ENCODE data around the gene IFFO2. TPM values are rescaled to one million over a fixed set of nuclear protein-coding genes. Genes with fewer than 3 reads are reported as not detected.

IFFO2 gene
- total RNA-seq, 4 donors from 2014 or later: 5.0 to 145 (median 13.6) TPM

DNA sequence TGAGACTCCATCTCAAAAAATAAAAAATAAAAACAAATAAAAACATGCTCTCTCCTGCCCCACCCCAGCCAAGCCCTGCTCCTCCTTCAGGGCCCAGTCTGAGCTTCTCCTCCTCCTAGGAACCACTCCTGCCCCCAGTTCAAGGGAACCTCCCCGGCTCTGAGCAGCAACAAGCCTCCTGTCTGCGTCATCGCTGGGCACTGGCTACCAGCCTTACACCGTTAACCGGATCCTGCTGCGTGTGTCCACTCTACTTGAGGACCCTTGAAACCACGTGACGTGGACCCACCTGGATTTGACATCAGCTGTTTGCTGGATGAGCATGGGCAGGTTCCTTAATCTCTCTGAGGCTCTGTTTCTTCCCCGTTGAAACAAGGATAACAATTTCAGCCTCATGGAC, 95.4 kb downstream of the IFFO2 start:
- WGBS, 2 donors (ENCODE audit: low coverage in 1 of 2): 58 to 80% methylated on average over 6 to 9 of the region's 9 CpGs
- no peak for TF ChIP-seq EP300 (IDR thresholded peaks at IDR 0.05; ENCODE audit: low read depth)

DNA sequence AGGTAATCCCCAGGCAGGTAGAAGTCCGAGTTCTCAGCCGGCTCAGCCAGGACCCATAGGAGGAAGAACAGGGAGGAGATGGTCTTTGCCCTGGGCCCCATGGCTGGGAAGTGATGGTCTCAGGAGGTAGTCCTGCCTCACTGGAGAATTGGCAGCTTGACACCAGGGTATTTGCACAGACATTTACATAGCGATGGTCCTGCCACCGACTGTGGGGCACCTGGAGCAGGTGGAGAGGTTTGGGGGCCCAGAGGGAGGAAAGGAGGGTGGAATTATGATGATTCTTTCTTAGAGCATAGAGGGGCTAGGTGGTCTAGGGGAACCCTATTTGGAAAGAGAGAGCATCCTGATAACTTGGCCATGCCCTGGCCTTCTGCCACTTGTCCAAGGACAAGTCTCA, 96.9 kb downstream of the IFFO2 start, which contains the start of gene TAS1R2:
TAS1R2 (minus strand) TSS at position 101 of the 400 bp plus-strand sequence; CDS start at position 101, 0 bp downstream.
- Histone ChIP-seq H3K4me3 (no peak within 1 kb of the TSS), H3K36me3 (no peaks in the 10 kb centered on the region), H3K27me3 (no peaks in the 10 kb centered on the region), H3K4me1 (no peaks in the 10 kb centered on the region), H3K27ac (no peak within 1 kb of the TSS), H3K9me3 (no peaks in the 10 kb centered on the region)
- WGBS, 2 donors (ENCODE audit: low coverage in 1 of 2): 60% methylated on average over 4 of the region's 4 CpGs; no CpG with 5 or more reads in 1 of the 2 donors
- no peak for DNase-seq
- intact Hi-C loops (cut with DNase I; ENCODE audit: low total_unique reads): no loop called here
- in situ Hi-C loops (cut with MboI; ENCODE audit: low pct_ligation_motif_present in 1 of 4, low pct_unique_long_range_greater_than_20kb in 1 of 4, low sequenced_read_pairs in 3 of 4): no loop called here
- TF ChIP-seq POLR2AphosphoS5 (IDR thresholded peaks at IDR 0.05): no peak

More for the DNA sequence above, 95.4 kb downstream of the IFFO2 start:
- intact Hi-C loops (cut with DNase I; ENCODE audit: low total_unique reads) (no loop called here), in situ Hi-C loops (cut with MboI; ENCODE audit: low pct_ligation_motif_present in 1 of 4, low pct_unique_long_range_greater_than_20kb in 1 of 4, low sequenced_read_pairs in 3 of 4) (no loop called here)
- Histone ChIP-seq H3K27me3 (no peaks in the 10 kb centered on the region), H3K36me3 (no peaks in the 10 kb centered on the region), H3K27ac (no peak overlapping the region), H3K4me1 (no peaks in the 10 kb centered on the region), H3K9me3 (no peaks in the 10 kb centered on the region), H3K4me3 (no peak overlapping the region)
- DNase-seq: no peak

DNA sequence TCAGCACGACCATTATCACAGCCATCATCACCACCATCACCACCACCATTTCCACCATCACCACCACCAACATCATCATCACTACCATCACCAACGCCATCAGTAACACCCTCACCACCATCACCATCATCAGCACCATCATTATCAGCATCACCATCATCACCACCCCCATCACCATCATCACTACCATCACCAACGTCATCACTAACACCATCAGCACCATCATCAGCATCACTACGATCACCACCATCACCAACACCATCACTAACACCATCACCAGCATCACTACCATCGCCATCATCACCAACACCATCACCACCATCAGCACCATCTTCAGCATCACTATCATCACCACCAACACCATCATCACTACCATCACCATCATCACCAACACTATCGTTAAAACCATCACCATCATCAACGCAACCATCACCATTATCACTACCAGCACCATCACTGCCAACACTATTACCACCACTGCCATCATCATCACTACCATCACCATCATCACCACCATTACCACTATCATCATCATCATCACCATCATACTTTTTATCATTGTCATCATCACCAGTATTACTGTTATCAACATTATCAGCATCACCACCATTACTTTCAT, 98.3 kb downstream of the IFFO2 start:
- Histone ChIP-seq H3K4me1 (no peaks in the 10 kb centered on the region), H3K27me3 (no peaks in the 10 kb centered on the region), H3K36me3 (no peaks in the 10 kb centered on the region), H3K27ac (no peak overlapping the region), H3K9me3 (no peaks in the 10 kb centered on the region), H3K4me3 (no peak overlapping the region)
- WGBS, 2 donors (ENCODE audit: low coverage in 1 of 2): 80 to 88% methylated on average over 7 of the region's 7 CpGs
- TF ChIP-seq, protein P1, sequence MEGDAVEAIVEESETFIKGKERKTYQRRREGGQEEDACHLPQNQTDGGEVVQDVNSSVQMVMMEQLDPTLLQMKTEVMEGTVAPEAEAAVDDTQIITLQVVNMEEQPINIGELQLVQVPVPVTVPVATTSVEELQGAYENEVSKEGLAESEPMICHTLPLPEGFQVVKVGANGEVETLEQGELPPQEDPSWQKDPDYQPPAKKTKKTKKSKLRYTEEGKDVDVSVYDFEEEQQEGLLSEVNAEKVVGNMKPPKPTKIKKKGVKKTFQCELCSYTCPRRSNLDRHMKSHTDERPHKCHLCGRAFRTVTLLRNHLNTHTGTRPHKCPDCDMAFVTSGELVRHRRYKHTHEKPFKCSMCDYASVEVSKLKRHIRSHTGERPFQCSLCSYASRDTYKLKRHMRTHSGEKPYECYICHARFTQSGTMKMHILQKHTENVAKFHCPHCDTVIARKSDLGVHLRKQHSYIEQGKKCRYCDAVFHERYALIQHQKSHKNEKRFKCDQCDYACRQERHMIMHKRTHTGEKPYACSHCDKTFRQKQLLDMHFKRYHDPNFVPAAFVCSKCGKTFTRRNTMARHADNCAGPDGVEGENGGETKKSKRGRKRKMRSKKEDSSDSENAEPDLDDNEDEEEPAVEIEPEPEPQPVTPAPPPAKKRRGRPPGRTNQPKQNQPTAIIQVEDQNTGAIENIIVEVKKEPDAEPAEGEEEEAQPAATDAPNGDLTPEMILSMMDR (IDR thresholded peaks at IDR 0.05): no peak
- TF ChIP-seq POLR2A (IDR thresholded peaks at IDR 0.05) (no peak), POLR2AphosphoS5 (IDR thresholded peaks at IDR 0.05) (no peak), EP300 (IDR thresholded peaks at IDR 0.05; ENCODE audit: low read depth) (no peak)
- no peak for DNase-seq
- in situ Hi-C loops (cut with MboI; ENCODE audit: low pct_ligation_motif_present in 1 of 4, low pct_unique_long_range_greater_than_20kb in 1 of 4, low sequenced_read_pairs in 3 of 4) (no loop called here), intact Hi-C loops (cut with DNase I; ENCODE audit: low total_unique reads) (no loop called here)

DNA sequence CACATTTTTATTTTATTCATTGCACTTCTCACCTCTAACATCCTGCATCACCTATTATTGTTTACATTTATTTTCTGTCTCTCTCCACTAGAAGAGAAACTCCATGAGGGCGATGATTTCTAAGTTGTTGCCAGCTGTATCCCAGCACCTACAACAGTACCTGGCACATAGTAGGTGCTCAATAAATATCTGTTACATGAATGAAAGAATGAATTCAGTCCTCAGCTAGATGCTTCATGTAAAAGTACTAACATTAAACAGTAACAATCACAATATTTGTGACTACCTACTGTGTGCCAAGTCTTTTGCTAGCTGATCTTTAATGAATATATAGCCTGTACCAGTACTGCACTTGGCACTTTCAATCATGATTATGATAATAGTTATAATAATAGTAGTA, 100.0 kb downstream of the IFFO2 start:
- no peak for DNase-seq
- in situ Hi-C loops (cut with MboI; ENCODE audit: low pct_ligation_motif_present in 1 of 4, low pct_unique_long_range_greater_than_20kb in 1 of 4, low sequenced_read_pairs in 3 of 4) (no loop called here), intact Hi-C loops (cut with DNase I; ENCODE audit: low total_unique reads) (no loop called here)

DNA sequence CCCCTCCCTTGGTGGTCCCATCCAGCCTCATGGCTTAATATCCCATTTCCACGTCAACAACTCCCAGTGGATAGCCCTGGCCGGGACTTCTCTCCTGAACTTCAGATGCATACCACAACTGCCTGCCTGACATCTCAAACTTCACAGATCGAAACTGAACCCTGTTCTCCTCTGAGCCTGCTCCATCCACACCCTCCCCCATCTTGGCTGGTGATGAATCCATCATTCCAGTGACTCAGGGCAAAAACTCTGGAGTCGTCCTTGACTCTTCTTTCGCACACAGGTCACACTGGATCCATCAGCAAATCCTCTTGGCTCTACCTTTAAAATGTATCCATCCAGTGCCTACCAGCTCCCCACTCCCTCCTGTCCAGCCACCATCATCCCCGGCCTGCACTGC, 100.9 kb downstream of the IFFO2 start:
- no peak overlapping the region for H3K4me3 ChIP-seq
- TF ChIP-seq POLR2A (IDR thresholded peaks at IDR 0.05) (no peak), POLR2AphosphoS5 (IDR thresholded peaks at IDR 0.05) (no peak)
- no peaks in the 10 kb centered on the region for H3K9me3 ChIP-seq
- intact Hi-C loops (cut with DNase I; ENCODE audit: low total_unique reads) (no loop called here), in situ Hi-C loops (cut with MboI; ENCODE audit: low pct_ligation_motif_present in 1 of 4, low pct_unique_long_range_greater_than_20kb in 1 of 4, low sequenced_read_pairs in 3 of 4) (no loop called here)
- H3K27ac ChIP-seq: no peak overlapping the region
- DNase-seq: no peak
- H3K36me3 ChIP-seq: no peaks in the 10 kb centered on the region
- H3K27me3 ChIP-seq: no peaks in the 10 kb centered on the region
- WGBS, 2 donors (ENCODE audit: low coverage in 1 of 2): 67 to 73% methylated on average over 5 to 6 of the region's 6 CpGs
- no peaks in the 10 kb centered on the region for H3K4me1 ChIP-seq

More for the DNA sequence above, 100.0 kb downstream of the IFFO2 start:
- Histone ChIP-seq H3K9me3 (no peaks in the 10 kb centered on the region), H3K4me3 (no peak overlapping the region), H3K36me3 (no peaks in the 10 kb centered on the region), H3K27me3 (no peaks in the 10 kb centered on the region), H3K27ac (no peak overlapping the region), H3K4me1 (no peaks in the 10 kb centered on the region)
- TF ChIP-seq EP300 (IDR thresholded peaks at IDR 0.05; ENCODE audit: low read depth) (no peak), POLR2AphosphoS5 (IDR thresholded peaks at IDR 0.05) (no peak), POLR2A (IDR thresholded peaks at IDR 0.05) (no peak)
- TF ChIP-seq, protein P1 (IDR thresholded peaks at IDR 0.05): no peak
- 85 to 100% methylated on average over 1 of the region's 1 CpG for WGBS, 2 donors (ENCODE audit: low coverage in 1 of 2)

Measured in transverse colon (tissue), 4 donors.